ENCODE data around the gene FXYD7.
"Not testable (repeated sequence)": the region's sequence is repeated elsewhere in the genome, so short reads cannot be mapped to it uniquely, and the experiment has no call there.

The FXYD7 gene

GRCh38 chr19:35128398-35129057 lies 14.5 kb upstream of the FXYD7 start:
- no peak for DNase-seq

DNA sequence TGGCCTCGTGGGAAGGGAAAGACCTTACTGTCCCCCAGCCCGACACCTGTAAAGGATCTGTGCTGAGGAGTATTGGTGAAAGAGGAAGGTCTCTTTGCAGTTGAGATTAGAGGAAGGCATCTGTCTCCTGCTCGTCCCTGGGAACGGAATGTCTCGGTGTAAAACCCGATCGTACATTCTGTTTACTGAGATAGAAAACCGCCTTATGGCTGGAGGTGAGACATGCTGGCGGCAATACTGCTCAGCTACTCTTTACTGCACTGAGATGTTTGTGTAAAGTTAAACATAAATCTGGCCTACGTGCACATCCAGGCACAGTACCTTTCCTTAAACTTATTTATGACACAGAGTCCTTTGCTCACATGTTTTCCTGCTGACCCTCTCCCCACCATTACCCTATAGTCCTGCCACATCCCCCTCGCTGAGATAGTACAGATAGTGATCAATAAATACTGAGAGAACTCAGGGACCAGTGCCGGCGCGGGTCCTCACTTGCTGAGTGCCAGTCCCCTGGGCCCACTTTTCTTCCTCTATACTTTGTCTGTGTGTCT lies 13.3 kb upstream of the FXYD7 start:
- DNase-seq: not testable (repeated sequence)

GRCh38 chr19:35130761-35131720 lies 12.0 kb upstream of the FXYD7 start:
- DNase-seq: no peak

- DNase-seq: no peak
Measured at GRCh38 chr19:35132254-35132653, 10.8 kb upstream of the FXYD7 start.

DNA sequence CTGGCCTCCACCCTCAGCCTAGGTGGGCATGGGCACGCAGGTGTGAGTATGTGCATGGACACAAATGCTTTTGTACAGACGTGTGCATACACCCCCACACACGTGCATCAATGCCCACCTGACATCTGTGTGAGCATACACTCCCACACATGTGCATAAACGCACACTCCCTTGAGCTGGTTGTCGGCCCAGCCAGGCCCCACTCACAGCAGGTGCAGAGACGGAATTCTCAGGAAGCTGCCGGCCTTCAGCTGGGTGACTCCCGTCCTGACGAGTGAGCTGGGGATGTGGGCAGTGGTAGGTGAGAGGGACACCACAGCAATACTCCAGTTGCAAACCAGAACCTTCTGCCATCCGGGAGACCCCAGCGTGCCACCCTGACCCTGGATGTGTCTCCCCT lies 9.2 kb upstream of the FXYD7 start:
- no peak for DNase-seq

DNA sequence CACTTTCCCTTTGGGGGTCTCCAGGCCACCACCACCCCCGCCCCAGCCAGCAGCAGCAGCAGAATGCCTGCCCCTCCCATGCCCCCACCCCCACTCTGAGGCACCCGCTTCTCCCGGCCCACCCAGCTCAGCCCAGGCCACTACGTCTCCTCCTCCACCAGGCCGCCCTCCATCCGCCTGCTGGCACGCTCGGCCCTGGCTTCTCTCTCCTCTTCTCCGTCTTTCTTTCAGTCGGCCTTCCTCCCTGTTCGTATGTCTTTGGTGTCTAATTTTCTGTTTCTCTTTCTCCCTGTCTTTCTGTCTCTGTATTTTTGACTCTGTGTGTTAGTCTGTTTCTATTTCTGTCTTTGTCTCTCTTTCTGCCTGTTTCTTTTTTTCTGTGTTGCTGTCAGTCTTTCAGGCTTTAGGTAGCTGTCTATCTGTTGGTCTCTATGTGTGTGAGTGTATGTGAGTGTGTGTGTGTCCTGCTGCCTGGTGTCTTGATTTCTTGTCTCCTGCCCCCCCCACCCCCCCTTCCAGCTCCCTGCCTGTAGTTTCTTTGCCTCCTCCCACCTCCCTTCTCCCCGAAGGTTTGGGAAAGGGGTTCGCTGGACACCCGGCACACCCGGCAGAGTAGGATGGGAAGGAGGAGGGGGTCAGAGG lies 8.3 kb upstream of the FXYD7 start, which contains the start of gene LGI4:
TSS of gene LGI4 (minus strand) at position 459 of the 642 bp plus-strand sequence. CDS start at position 80, 379 bp downstream.
- no peak for DNase-seq

GRCh38 chr19:35135389-35135909 lies 7.6 kb upstream of the FXYD7 start:
- peak; percentile 26 to 31 for DNase-seq

DNA sequence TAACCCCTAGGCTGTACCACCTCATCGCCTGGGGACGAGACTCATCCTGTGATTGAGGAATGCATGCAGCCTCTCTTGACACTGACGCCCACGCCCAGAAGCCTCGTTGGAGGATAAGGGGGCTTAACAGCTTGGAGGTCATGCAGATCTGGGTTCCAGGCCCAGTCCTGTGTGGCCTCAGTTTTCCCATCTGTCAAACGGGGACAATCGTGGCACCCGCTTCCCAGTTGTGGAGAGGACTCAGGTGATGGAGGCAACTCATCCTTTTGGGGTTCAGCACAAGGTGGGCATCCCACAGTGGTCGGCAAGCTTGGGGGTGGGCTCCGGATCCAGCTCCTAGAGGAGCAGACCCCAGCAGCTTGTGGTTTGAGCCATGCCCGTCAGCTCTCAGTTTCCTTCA lies 6.8 kb upstream of the FXYD7 start:
- DNase-seq: no peak

GRCh38 chr19:35136977-35137702 lies 5.9 kb upstream of the FXYD7 start:
- no peak for DNase-seq

GRCh38 chr19:35138305-35138892 lies 4.7 kb upstream of the FXYD7 start, which contains the start of gene FXYD1:
FXYD1 (plus strand) TSS chr19:35138824; CDS start chr19:35140080, 1,256 bp downstream.
- DNase-seq: no peak

- no peak for DNase-seq
Measured at GRCh38 chr19:35140207-35140961, 2.7 kb upstream of the FXYD7 start.

DNA sequence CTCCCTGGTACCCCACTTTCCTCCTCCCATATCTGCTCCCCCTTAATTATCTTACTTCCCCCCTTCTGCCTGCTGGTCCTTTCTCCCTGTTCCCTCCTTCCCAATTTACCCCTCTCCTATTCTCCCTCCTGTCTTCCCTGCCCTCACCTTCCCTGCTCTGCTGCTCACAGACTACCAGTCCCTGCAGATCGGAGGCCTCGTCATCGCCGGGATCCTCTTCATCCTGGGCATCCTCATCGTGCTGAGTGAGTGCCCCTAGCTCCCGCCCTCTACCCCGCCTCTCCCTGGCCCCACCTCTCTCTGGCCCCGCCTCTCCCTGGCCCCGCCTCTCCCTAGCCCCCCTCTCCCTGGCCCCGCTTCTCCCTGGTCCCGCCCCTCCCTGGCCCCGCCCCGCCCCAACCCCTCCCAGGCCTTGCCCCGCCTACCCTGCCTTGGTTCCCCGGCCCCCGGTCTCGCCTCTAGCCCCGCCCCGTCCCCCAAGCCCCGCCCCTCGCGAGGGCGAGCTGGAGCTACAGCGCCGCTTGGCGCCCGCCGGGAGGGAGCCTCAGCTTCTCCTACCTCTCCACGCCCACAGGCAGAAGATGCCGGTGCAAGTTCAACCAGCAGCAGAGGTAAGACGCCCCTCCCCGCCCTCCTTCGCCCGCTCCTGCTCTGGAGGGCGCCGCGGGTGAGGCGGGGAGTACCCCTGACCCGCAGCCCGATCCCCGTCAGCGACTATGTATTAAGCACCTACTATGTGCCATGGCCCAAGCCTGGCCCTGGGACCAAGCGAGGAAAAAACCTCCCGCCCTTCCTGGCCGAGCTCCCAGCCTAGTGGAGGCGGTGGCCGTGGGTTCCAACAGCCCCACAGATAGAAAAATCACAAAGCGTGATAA lies 1.9 kb upstream of the FXYD7 start:
- peak; percentile 17 to 30 for DNase-seq

DNA sequence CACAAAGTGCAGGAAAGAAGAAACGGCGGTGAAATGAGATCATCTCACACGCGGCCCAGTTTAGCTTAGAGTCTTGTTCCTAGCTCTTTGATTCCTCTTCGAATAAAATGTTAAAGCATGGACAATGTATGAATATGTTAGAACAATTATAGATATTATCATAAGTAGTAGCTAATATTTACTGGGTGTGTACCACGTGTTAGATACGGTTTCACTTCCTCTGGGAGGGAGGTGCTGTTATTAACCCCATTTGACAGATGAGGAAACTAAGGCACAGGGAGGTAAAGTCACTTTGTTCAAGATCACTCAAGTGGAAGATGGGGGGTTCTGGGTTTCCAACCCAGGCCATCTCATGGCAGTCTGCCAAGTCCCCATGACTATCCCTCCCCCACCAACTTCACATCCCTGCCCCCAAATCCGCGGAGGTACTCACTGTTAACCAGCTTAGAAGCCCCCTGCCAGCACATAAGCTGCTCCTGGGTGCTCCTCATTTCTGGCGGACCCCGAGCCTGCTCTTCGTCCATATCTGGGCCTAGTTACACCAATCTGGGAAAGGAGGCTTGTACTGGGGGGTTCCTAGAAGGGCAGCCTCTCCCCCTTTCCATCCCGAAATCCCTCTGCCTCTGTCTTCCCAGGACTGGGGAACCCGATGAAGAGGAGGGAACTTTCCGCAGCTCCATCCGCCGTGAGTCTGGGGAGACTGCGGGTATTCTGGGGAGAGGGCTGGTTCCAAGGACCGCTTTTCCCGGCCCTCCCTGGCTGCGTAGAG lies 1.0 kb upstream of the FXYD7 start:
- no peak for DNase-seq

- no peak for DNase-seq
Measured at GRCh38 chr19:35142606-35143230, 337 bp upstream of the FXYD7 start.

- no peak for DNase-seq
Measured at GRCh38 chr19:35143818-35144217, 763 bp downstream of the FXYD7 start.

DNA sequence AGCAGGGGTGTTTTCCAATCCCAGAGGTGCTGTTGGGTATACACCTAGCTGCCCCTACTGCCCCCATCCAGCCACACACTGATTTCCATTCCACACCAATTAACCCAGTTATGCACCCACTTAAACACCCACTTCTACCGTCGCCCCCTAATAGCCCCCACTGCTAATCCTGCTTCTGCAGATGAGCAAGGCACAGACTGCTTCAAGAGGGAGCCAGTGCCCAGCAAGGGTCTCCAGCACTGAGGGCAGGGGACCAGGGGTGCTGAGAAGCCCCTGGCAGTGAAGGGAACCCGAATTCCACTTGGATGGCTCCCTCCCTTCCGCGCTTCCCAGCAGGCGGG lies 1.2 kb downstream of the FXYD7 start:
- no peak for DNase-seq

- no peak for DNase-seq
Measured at GRCh38 chr19:35144600-35145436, 1.8 kb downstream of the FXYD7 start.
